A549 treated with AZD2906 at 1 μM for 4 hours (cell line): Measurements from ENCODE around the gene DPPA4. TPM values are rescaled to one million over a fixed set of nuclear protein-coding genes. Genes with fewer than 3 reads are reported as not detected.

Source experiments
- total RNA-seq: library from RNA; stranded (reverse); fragments of 200-300 nt; extraction: Qiagen RNA extraction; gene quantifications from 5 replicates; pipeline ENCODE4 v1.2.3, GENCODE V29; 2022

Gene DPPA4
- not detected in 5 replicates for total RNA-seq

GRCh38 chr3:109337393-109337792 is at the start of gene DPPA4:
TSS of gene DPPA4 (minus strand) at chr3:109337546. CDS start at chr3:109337517, 29 bp downstream.

DNA sequence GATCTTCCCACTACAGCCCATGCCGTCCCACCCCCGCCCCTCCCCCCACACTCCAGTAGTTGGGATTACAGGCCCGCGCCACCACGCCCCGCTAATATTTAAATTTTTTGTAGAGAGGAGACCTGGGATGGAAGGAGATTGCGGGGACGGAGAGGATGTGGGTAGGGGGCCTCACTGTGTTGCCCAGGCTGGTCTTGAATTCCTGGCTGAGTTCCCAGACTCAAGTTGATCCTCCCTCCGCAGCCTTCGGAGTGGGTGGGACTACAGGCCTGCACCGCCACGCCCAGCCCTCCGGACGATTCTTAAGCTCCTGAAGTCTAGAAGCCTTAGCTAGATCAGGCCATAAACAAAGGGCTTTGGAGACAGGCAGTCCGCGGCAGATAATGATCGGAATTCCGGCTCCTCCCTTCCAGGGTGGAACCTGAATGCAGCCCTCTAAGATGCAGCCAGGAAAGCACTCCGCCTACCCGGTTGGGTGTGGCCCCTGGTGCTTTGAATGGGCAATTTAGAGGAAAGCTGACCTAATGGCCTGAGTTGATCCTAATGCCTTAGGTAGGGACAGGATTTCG is 21.1 kb downstream of the DPPA4 start, which contains the start of gene DPPA2:
Gene DPPA2 (minus strand): TSS at position 356 of the 569 bp plus-strand sequence. CDS start 1,975 bp downstream, outside the sequence.

Other genes starting within 250 kb of the DPPA4 start
- gene MORC1, start 219.4 kb downstream of the DPPA4 start, total RNA-seq, result not detected in 5 replicates
- not detected in 5 replicates for gene C3orf85, start 200.8 kb downstream of the DPPA4 start, total RNA-seq
- gene DPPA2, start 21.0 kb downstream of the DPPA4 start, total RNA-seq, result not detected in 5 replicates